NCI-H524 treated with DMSO at 0.1 percent for 48 hours (cell line): ENCODE data around the gene CTTN.

Experiments
- DNase-seq: peaks from one replicate; lab custom pipeline; 2025; lab: John Stamatoyannopoulos, UW

Gene CTTN

DNA sequence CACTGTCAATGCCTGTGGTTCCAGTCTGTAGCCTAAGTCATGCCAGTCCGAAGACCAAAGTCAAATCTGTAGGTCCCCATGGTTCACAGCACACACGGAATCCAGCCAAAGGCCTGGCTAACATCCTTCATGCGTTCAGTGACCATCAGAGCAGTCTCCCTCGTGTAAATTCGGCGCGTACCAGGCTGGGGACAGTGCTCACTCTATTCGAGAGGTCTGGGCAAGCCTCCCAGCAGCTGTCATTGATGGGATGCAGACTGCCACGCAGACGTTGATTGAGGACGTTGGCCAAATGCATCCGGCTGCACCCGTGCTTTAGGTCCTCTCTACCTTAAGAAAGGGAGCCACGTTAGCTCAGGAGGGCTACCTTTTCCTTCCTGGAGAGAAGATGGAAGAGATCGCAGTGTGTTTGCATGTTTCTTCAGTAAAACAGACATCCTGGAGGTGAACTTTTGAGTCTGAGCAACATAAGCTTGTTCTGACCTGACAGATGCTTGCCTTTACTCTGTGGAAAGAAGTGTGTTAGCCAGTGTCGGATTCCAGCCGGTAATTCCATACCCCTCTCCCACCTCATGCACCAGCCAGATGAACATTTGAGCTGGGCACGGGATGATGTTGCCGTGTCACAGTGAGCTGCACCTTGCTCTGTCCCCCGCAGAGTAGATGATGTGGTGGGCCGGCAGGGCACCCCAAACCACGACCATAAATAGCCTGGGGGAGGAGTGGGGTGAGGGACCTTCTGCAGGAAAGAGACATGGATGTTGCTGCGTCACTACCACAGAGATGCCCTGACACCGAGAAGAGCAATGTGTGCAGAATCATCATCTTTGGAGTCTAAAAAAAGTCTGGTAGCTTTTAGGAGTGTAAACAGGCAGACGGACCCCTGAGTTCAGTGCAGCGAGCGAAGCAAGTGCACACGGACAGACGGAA, 12.2 kb downstream of the CTTN start:
- DNase-seq = no peak

DNA sequence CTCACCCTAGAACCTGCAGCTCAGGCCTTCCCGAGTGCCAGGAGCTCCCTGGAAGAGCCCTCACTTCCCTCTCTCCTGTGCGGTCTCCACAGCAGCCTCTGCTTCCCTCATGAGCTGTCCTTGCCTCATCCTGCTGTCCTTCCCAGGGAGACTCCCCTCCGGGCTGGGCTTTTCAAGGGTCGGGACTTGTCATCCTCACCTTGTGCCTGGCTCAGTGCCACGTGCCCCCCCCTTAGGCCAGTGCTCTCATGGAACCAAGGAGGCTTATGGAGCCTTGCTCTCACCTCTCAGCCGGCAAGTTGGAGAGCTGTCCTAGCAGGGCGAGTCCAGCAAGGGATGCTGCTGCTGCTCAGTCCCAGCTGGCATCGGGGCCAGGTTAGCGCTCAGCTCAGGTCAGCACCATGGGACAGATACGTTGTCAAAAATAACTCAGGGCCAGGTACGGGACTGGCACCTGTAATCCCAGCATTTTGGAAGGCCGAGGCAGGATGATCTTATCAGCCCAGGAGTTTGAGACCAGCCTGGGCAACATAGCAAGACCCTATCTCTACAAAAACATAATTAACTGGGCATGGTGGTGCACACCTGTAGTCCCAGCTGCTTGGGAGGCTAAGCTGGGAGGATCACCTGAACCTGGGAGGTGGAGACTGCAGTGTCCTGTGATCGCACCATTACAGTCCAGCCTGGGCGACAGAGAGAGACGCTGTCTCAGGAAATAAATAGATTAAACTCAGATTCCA, 13.6 kb downstream of the CTTN start:
- no peak for DNase-seq

DNA sequence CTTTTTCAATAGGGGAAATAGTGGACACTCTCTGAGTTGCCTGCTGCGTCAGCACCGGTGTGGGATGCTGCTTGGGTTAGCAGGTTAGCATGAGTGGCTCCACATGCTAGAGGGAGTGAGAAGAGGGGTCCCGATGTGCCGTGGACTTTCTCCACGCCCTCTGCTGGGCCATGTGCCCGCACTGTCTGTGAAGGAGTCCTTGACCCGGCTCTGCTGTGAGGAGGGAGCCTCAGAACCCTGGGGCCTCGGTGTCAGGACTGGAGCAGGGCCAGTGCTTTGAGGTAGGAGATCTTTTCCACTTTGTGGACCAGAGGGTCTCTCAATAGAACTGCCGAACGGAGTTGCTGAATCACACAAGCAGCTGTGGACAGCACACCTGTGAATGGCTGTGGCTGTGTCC, 14.8 kb downstream of the CTTN start:
- no peak for DNase-seq

DNA sequence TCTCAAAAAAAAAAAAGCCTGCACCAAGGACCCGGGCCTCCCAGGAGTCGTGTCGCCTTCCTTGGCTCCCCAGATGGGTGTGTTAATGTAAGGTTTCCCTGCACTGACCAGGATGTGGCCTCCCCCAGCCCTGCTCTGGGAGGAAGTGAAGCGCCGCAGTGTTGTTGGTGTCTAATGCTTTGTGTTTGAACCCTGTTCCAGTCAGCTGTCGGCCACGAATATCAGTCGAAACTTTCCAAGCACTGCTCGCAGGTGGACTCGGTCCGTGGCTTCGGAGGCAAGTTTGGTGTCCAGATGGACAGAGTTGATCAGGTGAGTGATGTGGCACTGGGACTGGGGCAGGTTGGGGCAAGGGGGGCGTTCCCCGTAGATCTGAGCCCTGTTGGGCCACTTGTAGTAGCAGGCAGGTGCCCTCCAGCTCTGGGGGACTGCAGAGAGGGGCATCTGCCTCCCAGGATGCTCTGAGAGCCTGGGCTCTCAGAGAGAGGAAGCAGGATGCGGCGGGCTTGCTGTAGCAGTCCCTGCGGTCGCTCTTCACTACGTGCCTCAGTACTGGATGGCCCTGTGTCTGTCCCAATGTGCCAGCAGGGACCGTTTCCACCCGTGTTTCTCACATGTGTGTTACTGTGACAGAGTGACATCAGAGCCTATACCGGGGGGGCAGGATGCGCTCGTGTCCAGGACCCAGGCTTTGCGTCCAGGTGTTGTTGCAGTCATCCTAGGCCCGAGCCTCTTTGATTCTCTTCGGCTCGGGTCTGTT, 16.2 kb downstream of the CTTN start:
- no peak for DNase-seq

DNA sequence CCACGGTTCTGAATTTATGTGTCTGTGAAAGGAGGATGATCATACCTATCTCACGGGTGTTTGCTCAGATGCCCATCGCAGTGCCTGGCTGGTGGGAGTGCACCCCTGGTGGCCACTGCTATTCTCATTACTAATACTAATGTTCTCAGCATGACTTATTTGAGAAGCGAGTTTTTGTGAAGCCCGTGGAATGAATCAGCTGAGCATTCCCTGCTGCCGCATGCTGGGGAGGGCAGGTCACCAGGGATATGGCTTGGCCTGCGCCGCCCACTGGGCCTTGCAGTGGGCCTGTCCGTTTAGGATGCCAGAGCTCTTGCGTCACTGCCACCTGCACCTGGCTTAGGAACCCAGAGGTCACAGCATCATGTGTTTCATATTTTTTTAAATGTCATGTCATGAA, 16.9 kb downstream of the CTTN start:
- DNase-seq = no peak

DNA sequence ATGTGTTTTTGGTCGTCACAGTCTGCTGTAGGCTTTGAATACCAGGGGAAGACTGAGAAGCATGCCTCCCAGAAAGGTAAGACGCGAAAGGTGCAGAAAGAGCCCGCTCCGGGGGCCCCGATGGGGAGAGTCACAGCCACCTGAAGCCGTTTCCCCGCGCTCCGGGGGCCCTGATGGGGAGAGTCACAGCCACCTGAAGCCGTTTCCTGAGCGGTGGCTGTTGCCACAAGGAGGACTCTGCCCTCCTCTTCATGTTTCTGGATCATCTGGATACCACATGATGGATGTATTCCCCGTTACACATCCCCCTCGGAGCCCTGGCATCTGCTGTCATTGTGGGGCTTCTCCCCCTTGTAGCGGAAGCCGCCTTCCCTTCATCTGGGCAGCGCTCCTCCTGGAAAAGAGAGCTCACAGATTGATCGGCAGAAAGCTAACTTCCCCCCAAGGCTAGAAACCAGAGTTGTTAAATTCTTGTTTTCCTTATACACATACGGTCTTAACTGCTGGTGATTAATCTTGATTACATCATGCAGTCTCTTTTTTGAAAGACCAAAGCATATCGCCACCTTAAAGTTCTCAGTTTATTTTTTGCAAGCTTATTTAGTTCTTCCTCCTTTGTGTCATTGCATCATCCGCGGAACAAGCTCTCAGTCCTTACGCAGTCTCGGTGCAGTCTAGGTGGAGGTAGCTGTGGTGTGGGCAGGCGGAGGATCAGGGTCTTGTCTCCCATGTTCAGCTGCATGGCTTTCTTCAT, 17.5 kb downstream of the CTTN start:
- DNase-seq = no peak

DNA sequence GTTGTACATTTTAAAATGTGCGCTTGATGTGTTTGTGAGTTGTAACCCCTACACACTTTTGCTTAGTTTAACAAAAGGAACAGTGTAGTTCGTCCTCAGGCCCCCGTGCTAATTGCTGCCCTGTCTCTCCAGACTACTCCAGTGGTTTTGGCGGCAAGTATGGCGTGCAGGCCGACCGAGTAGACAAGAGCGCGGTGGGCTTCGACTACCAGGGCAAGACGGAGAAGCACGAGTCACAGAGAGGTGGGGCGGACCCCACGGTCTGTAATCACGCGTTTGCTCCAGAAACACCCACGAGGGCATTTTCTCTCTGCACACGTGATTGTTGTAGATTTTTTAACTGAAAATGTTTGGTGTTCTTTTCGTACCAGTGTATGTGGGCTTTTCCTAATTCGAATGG, 18.6 kb downstream of the CTTN start:
- DNase-seq = no peak

DNA sequence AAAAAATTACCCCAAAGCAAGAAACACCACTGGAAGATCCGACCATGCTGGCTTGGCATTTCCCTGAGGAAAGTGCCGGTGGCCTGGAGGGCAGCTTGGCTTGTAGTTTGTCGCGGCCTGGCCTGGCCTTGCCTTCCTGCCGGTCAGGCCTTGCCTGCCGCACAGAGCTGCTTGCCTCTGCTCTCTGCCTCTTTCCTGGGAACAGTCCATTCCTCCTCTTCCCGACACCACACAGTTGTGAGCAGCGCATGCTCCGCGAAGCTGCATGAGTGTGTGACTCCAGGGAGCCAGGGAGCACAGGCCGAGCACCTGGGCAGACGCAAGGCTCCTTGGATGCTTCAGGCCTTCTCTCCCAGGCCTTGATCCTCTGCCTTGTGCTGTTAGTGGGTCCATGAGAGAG, 19.8 kb downstream of the CTTN start:
- no peak for DNase-seq

DNA sequence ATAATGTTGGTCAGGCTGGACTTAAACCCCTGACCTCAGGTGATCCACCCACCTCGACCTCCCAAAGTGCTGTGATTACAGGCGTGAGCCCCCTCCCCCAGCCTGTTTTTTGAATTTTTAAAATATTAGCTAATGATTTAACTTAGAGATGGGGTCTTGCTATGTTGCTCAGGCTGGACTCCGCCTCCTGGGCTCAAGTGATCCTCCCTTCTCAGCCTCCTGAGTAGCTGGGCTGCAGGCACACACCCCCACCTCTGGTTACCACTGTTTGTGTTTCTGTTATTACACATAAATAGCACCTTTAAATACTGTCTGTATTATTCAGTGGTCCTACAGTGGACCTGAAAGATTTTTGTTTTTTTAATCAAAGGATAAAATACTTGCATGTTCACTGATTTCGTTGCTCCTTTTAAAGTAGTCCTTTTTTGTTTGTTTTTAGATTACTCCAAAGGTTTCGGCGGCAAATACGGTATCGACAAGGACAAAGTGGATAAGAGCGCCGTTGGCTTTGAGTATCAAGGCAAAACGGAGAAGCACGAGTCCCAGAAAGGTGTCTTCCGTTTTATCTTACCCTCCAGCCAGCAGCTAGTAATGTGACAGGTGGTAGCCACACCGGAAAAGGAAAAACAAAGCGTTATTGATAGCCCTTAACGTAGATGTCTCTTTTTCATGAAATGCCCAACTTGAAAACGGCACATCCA, 21.1 kb downstream of the CTTN start:
- DNase-seq = no peak

DNA sequence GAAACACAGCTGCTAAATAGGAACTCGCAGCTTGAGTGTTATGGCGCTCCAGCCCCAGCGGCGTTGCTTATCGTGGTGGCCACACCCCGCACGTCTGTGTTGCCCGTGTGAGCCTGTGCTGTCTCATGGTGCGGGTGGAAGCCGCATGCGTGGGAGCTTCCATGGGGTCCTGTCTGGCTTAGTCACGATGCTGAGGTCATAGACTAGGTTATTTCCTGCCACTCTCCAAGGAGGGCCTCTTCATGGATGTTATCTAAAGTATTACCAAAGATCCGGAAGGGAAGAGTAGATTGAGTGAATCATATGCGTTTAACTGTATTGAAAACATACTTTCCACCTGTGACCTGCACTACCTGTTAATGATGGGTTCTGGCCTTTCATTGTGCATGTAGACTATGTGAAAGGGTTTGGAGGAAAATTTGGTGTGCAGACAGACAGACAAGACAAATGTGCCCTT, 21.7 kb downstream of the CTTN start:
- DNase-seq = no peak

DNA sequence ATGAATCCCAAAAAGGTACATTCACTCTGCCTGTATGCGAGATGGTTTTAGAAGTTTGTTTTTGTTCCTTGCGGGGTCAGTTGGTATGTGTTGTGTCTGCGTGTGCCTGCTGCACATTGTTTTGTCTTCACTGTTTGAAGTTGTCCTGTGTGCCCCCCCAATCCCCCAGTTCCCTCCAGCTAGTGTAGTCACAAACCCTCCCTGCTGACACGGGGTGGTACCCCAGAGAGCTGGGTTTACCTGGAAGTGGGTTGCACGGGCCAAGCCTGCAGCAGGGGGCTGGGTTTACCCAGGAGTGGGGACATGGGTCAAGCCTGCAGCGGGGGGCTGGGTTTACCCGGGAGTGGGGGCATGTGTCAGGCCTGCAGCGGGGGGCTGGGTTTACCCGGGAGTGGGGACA, 22.2 kb downstream of the CTTN start:
- DNase-seq = no peak

DNA sequence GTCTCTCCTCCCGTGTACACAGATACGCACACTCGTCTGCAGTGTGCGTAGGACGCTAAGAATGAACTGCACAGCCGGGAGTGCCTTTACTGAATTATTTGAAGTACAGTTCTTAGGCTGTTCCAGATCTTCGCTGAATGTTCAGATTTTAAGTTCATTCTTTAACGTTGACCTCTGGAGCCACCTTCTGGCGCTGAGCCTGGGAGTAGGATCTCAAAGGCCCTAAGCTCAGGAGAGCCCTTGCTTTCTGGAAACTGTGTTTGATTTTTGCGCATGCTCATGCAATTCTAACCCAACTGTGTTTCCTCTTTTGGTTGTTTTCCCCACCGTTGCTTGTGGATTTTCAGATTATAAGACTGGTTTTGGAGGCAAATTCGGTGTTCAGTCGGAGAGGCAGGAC, 22.8 kb downstream of the CTTN start:
- DNase-seq = no peak

DNA sequence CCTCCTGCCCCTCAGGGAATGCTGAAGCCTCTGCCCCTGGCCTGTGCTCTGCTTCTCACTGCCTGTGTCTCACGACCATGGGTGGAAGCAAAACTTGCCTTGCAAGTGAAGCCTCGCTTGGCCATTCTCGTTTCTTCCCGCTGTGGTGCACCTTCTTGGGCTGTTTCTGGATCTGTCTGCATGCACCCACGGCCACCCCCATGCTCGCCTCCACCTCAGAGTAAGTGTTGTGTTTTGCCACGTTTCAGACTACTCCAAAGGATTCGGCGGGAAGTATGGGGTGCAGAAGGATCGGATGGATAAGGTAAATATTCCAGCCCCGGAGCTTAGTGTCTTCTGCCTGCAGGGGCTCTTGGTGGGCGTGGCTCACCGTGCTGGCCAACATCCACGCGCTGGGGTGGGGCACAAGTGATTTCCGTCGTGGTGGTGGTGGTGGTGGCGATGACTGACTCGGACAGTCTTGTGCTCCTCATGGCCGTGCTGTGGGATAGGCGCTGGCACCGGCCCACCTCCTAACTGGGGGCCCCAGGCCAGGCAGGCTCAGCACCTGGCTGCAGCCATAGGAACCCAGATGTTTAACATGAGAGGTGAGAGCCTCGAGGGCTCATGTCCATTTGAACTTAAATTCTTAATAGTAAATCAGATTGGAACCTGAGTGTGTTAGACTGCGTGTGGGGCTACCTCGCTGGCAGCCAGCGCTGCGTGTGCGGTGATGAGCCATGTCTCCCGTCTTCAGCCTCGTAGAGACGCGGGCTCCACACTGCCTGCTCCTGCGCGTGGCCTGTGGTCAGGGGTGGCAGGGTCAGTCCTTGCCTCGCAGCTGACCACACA, 24.6 kb downstream of the CTTN start:
- DNase-seq = no peak

DNA sequence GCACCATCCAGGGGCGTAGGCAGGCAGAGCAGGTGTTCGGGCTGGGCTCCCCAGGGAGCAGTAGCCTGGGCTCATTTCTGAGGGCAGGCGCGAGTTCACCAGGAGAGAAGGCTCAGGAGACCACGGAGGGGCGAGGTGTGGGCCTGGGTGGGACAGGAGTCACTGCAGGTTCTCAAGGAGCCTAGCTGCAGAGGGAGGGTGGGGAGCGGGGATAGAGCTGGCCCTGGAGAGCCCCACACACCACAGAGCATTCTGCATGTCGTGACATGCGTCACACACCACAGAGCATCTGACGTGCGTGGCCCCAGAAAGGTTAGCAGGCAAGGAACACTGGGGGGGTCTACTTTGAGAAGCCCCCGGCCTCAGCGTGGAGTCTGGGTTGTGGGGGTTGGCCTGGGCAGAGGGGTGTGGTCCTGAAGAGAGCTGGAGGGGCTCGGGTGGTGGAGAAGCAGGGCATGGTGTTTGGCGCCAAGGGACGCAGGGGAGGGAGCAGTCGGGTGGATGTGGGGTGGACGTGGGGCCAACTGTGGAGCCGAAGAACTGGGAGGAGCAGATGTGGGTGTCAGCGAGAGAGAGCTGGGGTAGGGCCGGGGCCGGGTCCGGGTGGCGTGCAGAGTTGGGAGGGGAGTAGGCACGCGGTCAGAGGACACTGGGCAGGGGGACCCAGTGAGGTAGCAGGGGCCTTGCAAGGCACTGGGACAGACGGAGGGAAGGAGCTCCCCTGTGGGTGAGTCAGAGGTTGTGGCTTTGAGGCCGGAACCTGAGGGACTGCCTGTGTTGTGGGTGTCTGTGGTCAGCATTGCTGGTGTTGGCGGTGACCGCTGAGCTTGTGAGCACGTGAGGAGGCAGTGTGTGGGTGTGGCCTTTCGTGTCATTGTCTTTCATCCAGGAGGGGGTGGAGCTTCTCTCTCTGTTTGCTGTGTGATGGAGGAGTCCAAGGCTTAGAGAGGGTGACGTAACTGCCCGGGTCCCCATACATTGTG, 25.5 kb downstream of the CTTN start:
- DNase-seq = no peak

DNA sequence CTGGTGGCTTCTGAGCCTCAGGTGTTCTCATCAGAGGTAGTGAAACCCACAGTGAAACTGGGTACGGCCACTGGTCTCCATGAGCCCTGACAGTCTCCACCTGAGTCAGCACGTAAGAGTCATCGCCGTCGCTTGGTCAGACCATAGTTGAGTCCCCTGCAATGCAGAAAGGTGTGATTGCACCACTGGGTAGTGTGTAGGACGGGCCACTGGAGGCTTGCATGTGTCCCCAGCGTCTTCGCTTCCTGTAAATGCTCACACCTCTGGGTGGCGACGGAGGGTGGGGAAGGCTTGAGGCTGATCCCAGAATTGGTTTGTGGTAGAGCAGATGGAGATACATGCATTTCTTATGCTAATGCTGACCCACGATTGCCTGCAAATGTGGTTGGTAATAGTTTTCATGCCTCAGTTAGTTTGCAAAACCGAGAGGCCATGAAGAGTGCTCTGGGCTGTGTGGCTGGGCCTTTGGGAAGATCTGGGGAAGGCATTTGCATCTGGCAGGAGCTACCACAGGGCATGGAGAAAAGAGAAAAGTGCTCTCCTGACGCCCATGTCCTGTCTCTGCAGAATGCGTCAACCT, 26.5 kb downstream of the CTTN start:
- DNase-seq = no peak

DNA sequence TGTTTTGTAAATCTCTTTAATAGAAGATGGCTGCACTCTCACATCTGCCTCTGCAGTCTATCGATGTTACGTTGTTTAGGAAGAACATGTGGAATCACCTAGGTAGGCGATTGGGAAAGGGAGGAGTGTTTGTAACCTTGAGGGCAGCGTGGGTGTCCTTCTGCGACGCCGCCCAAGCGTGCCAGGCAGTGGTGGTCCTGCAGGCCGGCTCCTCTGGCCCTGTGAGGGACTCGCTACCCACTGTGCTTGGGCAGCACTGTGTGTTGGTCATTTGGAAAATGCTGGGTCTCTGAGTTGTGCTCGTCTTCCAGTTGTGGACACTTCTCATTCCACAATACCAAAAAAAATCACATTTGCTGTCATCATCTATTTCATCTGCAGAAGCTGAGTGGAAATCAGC, 29.1 kb downstream of the CTTN start:
- no peak for DNase-seq

DNA sequence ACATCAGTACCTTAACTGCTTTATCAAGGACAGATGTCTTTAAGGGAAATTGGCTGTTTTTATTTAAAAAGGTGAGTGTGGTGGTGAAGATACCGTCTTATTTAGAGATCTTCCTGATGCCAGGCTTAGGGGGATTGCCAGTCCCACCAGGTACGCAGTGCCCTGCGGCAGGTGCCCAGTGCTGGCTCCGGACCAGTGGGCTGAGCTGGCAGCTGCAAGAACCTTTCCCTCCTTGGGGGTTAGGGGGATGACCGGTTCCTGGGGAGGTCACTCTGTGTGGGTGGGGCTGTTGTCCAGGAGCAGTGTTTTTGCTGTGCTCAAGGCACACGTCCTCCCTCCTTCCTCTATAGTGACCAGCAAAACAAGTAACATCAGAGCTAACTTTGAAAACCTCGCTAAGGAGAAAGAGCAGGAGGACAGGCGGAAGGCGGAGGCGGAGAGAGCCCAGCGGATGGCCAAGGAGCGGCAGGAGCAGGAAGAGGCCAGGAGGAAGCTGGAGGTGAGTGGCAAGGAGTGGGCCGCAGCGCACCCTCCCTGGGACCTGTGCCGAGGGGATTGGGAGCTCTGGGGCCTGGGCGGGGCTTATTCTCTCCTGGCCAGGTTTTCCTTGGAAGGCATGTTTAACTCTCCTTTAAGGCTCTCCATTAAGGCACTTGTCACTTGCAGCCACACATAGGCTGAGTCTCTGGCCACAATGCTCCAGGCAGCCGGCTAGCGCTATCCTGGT, 30.5 kb downstream of the CTTN start:
- DNase-seq = no peak

DNA sequence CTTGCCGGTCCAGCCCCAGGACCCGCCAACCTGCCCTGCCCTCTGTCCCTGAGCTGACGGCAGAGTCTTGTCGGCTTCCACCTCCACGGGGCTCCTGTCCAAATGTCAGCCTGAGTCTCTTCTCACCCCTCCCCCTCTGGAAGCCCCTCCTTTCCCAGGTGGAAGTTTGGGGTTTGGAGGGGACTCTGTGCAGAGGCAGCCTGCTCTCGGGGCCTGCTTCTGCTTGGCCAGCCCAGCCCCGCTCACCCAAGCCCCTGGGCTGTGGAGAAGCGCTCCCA, 31.0 kb downstream of the CTTN start:
- DNase-seq = no peak
